H9 (cell line): ENCODE data around the gene TBXAS1. TPM values are rescaled to one million over a fixed set of nuclear protein-coding genes. Genes with fewer than 3 reads are reported as not detected.

ENCODE experiments used
- DNase-seq: peaks from one replicate; pipeline ENCODE4 v3.0.0-alpha.2; 2017
- H2AFZ ChIP-seq: one replicate; pipeline ENCODE4 v1.6.1; 2013; ENCODE audit warnings: mild to moderate bottlenecking, low read length, control low read depth, moderate library complexity
- H2AK5ac ChIP-seq: 2 replicates; pipeline ENCODE4 v1.6.1; 2013; ENCODE audit warnings: low read length, control low read depth, mixed read lengths; ENCODE audit not compliant: insufficient read length
- H2BK120ac ChIP-seq: one replicate; pipeline ENCODE4 v1.6.1; 2013; ENCODE audit warnings: low read depth, mild to moderate bottlenecking, low read length, control low read depth, inconsistent platforms; ENCODE audit not compliant: poor library complexity, severe bottlenecking
- H2BK12ac ChIP-seq: 2 replicates; pipeline ENCODE4 v1.6.1; 2013; ENCODE audit warnings: low read length, control low read depth, mixed read lengths, low read depth; ENCODE audit not compliant: insufficient read length
- H2BK15ac ChIP-seq: 2 replicates; pipeline ENCODE4 v1.6.1; 2013; ENCODE audit warnings: low read depth, low read length, control low read depth
- H2BK20ac ChIP-seq: one replicate; pipeline ENCODE4 v1.6.1; 2013; ENCODE audit warnings: low read depth, mild to moderate bottlenecking, low read length, control low read depth, inconsistent platforms; ENCODE audit not compliant: poor library complexity, severe bottlenecking
- H2BK5ac ChIP-seq: 2 replicates; pipeline ENCODE4 v1.6.1; 2013; ENCODE audit warnings: low read length, control low read depth, mixed read lengths; ENCODE audit not compliant: insufficient read length
- H3K14ac ChIP-seq: 2 replicates; pipeline ENCODE4 v1.6.1; 2013; ENCODE audit warnings: low read length, control low read depth; ENCODE audit not compliant: insufficient read depth
- H3K18ac ChIP-seq: 2 replicates; pipeline ENCODE4 v1.6.1; 2013; ENCODE audit warnings: low read depth, mild to moderate bottlenecking, mixed read lengths, low read length, control low read depth; ENCODE audit not compliant: insufficient read length
- H3K23ac ChIP-seq: 2 replicates; pipeline ENCODE4 v1.6.1; 2013; ENCODE audit warnings: low read length, control low read depth, mixed read lengths, low read depth; ENCODE audit not compliant: insufficient read length
- H3K23me2 ChIP-seq: 2 replicates; pipeline ENCODE4 v1.6.1; 2013; ENCODE audit warnings: low read depth, mild to moderate bottlenecking, mixed read lengths, low read length, control low read depth; ENCODE audit not compliant: insufficient read length, poor library complexity, severe bottlenecking
- H3K27ac ChIP-seq: 2 replicates; pipeline ENCODE4 v1.5.1; 2013; ENCODE audit warnings: low read length, control low read depth, mixed read lengths, low read depth; ENCODE audit not compliant: insufficient read length
- H3K27me3 ChIP-seq: 2 replicates; pipeline ENCODE4 v1.6.1; 2013; ENCODE audit warnings: low read length, control low read depth, inconsistent platforms; ENCODE audit not compliant: insufficient read depth
- H3K4ac ChIP-seq: 2 replicates; pipeline ENCODE4 v1.6.1; 2013; ENCODE audit warnings: low read depth, mild to moderate bottlenecking, control low read depth, inconsistent platforms, low read length, moderate library complexity
- H3K4me1 ChIP-seq: 2 replicates; pipeline ENCODE4 v1.6.1; 2013; ENCODE audit warnings: low read length, control low read depth, inconsistent platforms; ENCODE audit not compliant: insufficient read depth
- H3K4me2 ChIP-seq: 2 replicates; pipeline ENCODE4 v1.6.1; 2013; ENCODE audit warnings: low read length, control low read depth, mixed read lengths; ENCODE audit not compliant: insufficient read length, insufficient read depth
- H3K56ac ChIP-seq: 2 replicates; pipeline ENCODE4 v1.6.1; 2013; ENCODE audit warnings: low read depth, mild to moderate bottlenecking, mixed read lengths, low read length, control low read depth; ENCODE audit not compliant: insufficient read length
- H3K79me1 ChIP-seq: 2 replicates; pipeline ENCODE4 v1.6.1; 2013; ENCODE audit warnings: low read depth, mild to moderate bottlenecking, moderate library complexity, low read length, control low read depth, inconsistent platforms; ENCODE audit not compliant: insufficient read depth, poor library complexity, severe bottlenecking
- H3K79me2 ChIP-seq: 2 replicates; pipeline ENCODE4 v1.6.1; 2013; ENCODE audit warnings: low read length, control low read depth, inconsistent platforms; ENCODE audit not compliant: insufficient read depth
- H3K9ac ChIP-seq: 2 replicates; pipeline ENCODE4 v1.6.1; 2013; ENCODE audit warnings: low read length, control low read depth, mixed read lengths; ENCODE audit not compliant: insufficient read length; ENCODE audit errors: extremely low read depth
- H3K9me3 ChIP-seq: one replicate; pipeline ENCODE4 v1.6.1; 2013; ENCODE audit warnings: low read depth, low read length, inconsistent platforms; ENCODE audit not compliant: control insufficient read depth
- H3T11ph ChIP-seq: one replicate; pipeline ENCODE4 v1.6.1; 2013; ENCODE audit warnings: mild to moderate bottlenecking, low read length, control low read depth, inconsistent platforms
- H4K20me1 ChIP-seq: one replicate; pipeline ENCODE4 v1.6.1; 2013; ENCODE audit not compliant: control insufficient read depth, insufficient read length, insufficient read depth
- H4K5ac ChIP-seq: 2 replicates; pipeline ENCODE4 v1.6.1; 2013; ENCODE audit warnings: low read depth, mild to moderate bottlenecking, mixed read lengths, low read length, control low read depth; ENCODE audit not compliant: insufficient read length
- H4K8ac ChIP-seq: replicated peaks from 2 replicates; pipeline ENCODE4 v1.6.1; 2013; ENCODE audit warnings: low read length, control low read depth, mixed read lengths, low read depth; ENCODE audit not compliant: insufficient read length
- H4K91ac ChIP-seq: 2 replicates; pipeline ENCODE4 v1.6.1; 2013; ENCODE audit warnings: low read depth, mild to moderate bottlenecking, moderate library complexity, mixed read lengths, low read length, control low read depth; ENCODE audit not compliant: insufficient read length
- H3K27ac Mint-ChIP-seq, 3 experiments: 2 replicates in 2 of 3; 3 replicates in 1 of 3; pipeline ENCODE4 v1.8.0; 2020 to 2021; ENCODE audit warnings: mixed read lengths in 3 of 3, mild to moderate bottlenecking in 1 of 3, moderate library complexity in 1 of 3
- H3K27me3 Mint-ChIP-seq: 2 replicates; pipeline ENCODE4 v1.8.0; 2021; ENCODE audit warnings: low read depth, mild to moderate bottlenecking, moderate library complexity, mixed read lengths
- H3K36me3 Mint-ChIP-seq, 3 experiments: 2 replicates in 2 of 3; 3 replicates in 1 of 3; pipeline ENCODE4 v1.8.0; 2020 to 2021; ENCODE audit warnings: low read depth in 3 of 3, mixed read lengths in 3 of 3; ENCODE audit not compliant: insufficient read depth in 1 of 3
- H3K4me1 Mint-ChIP-seq, 2 experiments: 2 replicates each; pipeline ENCODE4 v1.8.0; 2020; ENCODE audit warnings: mixed read lengths in 2 of 2
- H3K4me3 Mint-ChIP-seq, 2 experiments: 2 replicates in 1 of 2; 3 replicates in 1 of 2; pipeline ENCODE4 v1.8.0; 2020 to 2021; ENCODE audit warnings: mild to moderate bottlenecking in 2 of 2, mixed read lengths in 2 of 2, moderate library complexity in 1 of 2
- H3K9me3 Mint-ChIP-seq, 2 experiments: 2 replicates in 1 of 2; 3 replicates in 1 of 2; pipeline ENCODE4 v1.8.0; 2020; ENCODE audit warnings: mild to moderate bottlenecking in 2 of 2, mixed read lengths in 2 of 2, moderate library complexity in 1 of 2
- WGBS: extraction: QIAGEN DNeasy Blood & Tissue Kit; methylation state at CpG from one replicate; pipeline ENCODE4 v1.1.7; 2013; ENCODE audit warnings: missing lambda C conversion rate, low lambda C conversion rate, mixed read lengths; ENCODE audit not compliant: insufficient read length; ENCODE audit errors: extremely low coverage; 5-methylcytosine and 5-hydroxymethylcytosine counted together
- total RNA-seq: library from RNA; stranded (reverse); gene quantifications from 2 replicates; pipeline ENCODE4 v1.2.1, GENCODE V29; 2021
- TF ChIP-seq, protein P1 (sequence below): fragments of 200-600 bp; sonication (generic); conservative IDR thresholded peaks from 3 replicates; pipeline ENCODE4 v1.8.0; 2021; ENCODE audit warnings: antibody characterized with exemption, mild to moderate bottlenecking

The TBXAS1 gene
- total RNA-seq, 1 experiment from 2014 or later, result 0.39 TPM

DNA sequence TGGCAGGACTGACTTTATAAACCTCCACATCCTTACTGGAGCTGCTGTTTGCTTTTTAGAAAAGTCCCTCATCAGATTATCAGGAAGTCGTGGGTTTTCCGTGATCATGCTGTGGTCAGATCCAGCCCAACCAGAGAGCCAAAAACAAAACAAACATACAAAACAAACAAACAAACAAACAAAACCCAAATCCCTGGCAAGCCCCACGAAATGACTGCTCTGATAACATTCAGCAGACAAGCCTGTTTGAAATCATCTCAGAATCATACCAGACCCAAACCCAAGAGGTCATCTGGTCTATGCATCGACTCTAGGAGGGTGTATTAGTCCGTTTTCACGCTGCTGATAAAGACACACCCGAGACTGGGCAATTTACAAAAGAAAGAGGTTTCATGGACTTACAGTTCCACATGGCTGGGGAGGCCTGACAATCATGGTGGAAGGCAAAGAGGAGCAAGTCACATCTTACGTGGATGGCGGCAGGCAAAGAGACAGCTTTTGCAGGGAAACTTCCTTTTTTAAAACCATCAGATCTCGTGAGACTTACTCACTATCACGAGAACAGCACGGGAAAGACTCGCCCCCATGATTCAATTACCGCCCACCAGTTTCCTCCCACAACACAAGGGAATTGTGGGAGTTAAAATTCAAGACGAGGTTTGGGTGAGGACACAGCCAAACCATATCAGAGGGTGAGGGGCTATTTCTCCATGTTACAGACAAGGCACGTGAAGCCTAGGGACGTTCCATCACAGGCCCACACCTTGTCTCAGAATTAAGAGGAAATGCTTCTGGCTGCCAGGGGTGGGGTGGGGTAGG lies 148.0 kb downstream of the TBXAS1 start:
- TF ChIP-seq, protein P1, sequence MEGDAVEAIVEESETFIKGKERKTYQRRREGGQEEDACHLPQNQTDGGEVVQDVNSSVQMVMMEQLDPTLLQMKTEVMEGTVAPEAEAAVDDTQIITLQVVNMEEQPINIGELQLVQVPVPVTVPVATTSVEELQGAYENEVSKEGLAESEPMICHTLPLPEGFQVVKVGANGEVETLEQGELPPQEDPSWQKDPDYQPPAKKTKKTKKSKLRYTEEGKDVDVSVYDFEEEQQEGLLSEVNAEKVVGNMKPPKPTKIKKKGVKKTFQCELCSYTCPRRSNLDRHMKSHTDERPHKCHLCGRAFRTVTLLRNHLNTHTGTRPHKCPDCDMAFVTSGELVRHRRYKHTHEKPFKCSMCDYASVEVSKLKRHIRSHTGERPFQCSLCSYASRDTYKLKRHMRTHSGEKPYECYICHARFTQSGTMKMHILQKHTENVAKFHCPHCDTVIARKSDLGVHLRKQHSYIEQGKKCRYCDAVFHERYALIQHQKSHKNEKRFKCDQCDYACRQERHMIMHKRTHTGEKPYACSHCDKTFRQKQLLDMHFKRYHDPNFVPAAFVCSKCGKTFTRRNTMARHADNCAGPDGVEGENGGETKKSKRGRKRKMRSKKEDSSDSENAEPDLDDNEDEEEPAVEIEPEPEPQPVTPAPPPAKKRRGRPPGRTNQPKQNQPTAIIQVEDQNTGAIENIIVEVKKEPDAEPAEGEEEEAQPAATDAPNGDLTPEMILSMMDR, result no peak
- Histone ChIP-seq H4K5ac (no peak overlapping the region), H4K8ac (no peak overlapping the region), H3K23ac (no peak overlapping the region), H3K27ac (no peak overlapping the region), H3K18ac (no peak overlapping the region), H3K4me2 (no peak overlapping the region), H3K56ac (no peak overlapping the region), H3K4me1 (peaks cover 2% of the 10 kb centered on the region; the same call in 1 of the 2 replicates), H4K91ac (no peak overlapping the region), H2BK20ac (no peak overlapping the region), H3K79me2 (no peaks in the 10 kb centered on the region), H3K27me3 (no peaks in the 10 kb centered on the region), H3T11ph (no peak overlapping the region), H3K14ac (no peak overlapping the region), H3K79me1 (no peaks in the 10 kb centered on the region), H2BK120ac (no peak overlapping the region), H2BK15ac (no peak overlapping the region), H2AK5ac (no peak overlapping the region), H3K4ac (no peak overlapping the region), H3K9ac (no peak overlapping the region), H2BK12ac (no peak overlapping the region), H3K9me3 (no peaks in the 10 kb centered on the region), H2BK5ac (no peak overlapping the region), H2AFZ (no peak overlapping the region), H3K23me2 (no peaks in the 10 kb centered on the region), H4K20me1 (no peaks in the 10 kb centered on the region)
- Mint-ChIP-seq H3K27me3 (peaks cover 6% of the 10 kb centered on the region), H3K9me3 (no peaks in the 10 kb centered on the region), H3K36me3 (no peaks in the 10 kb centered on the region), H3K4me3 (no peak overlapping the region), H3K27ac (peak overlapping the region in 2 of 3 experiments; percentile 59 to 81; a peak in 2 of 7 replicates), H3K4me1 (peaks cover 61 to 66% of the 10 kb centered on the region in 2 experiments)
- no CpG with 5 or more reads among the region's 17 CpGs for WGBS
- no peak for DNase-seq
